PC-3 (cell line): ENCODE results near the gene TM9SF1. TPM values are rescaled to one million over a fixed set of nuclear protein-coding genes. Genes with fewer than 3 reads are reported as not detected.

Source experiments
- ATAC-seq: fragments of 200-7000 bp; cut with Tn5 transposase; 2 replicates; pipeline ENCODE4 v1.9.1; 2020; ENCODE audit warnings: mild to moderate bottlenecking, moderate library complexity
- BruUV-seq: library from RNA; stranded (reverse); fragments of 400-500 nt; replicated peaks from 2 replicates; lab custom pipeline; 2021; lab: Mats Ljungman, UMichigan
- CTCF ChIA-PET: fragments of 300-600 bp; sonication (Branson Sonifier 250); formaldehyde crosslinking; loops from one replicate; lab custom pipeline; 2022; ENCODE audit warnings: antibody characterized with exemption; lab: Charles Lee
- POLR2A ChIA-PET: fragments of 300-600 bp; sonication (Branson Sonifier 250); formaldehyde crosslinking; loops from one replicate; lab custom pipeline; 2022; ENCODE audit warnings: antibody characterized with exemption; ENCODE audit not compliant: unreplicated experiment; lab: Charles Lee
- DNase-seq: peaks from one replicate; pipeline ENCODE4 v3.0.0-alpha.2; 2015
- H2AFZ ChIP-seq: fragments of 300-600 bp; sonication (generic); 2 replicates; pipeline ENCODE4 v1.6.0; 2016; ENCODE audit warnings: antibody characterized with exemption, low read length
- H3F3A ChIP-seq: fragments of 300-600 bp; sonication (generic); one replicate; pipeline ENCODE4 v1.6.0; 2017; ENCODE audit warnings: antibody characterized with exemption, low read length, control low read depth, mild to moderate bottlenecking; ENCODE audit not compliant: unreplicated experiment
- H3K27ac ChIP-seq: fragments of 300-600 bp; sonication (generic); 2 replicates; pipeline ENCODE4 v1.5.1; 2016; ENCODE audit warnings: mild to moderate bottlenecking, low read length
- H3K27me3 ChIP-seq: fragments of 300-600 bp; sonication (generic); 2 replicates; pipeline ENCODE4 v1.6.1; 2016; ENCODE audit warnings: low read length, mixed read lengths
- H3K36me3 ChIP-seq: fragments of 300-600 bp; sonication (generic); 2 replicates; pipeline ENCODE4 v1.6.1; 2016; ENCODE audit warnings: low read depth, mixed run types, low read length, mixed read lengths
- H3K4me1 ChIP-seq: fragments of 300-600 bp; sonication (generic); 2 replicates; pipeline ENCODE4 v1.5.1; 2016; ENCODE audit warnings: low read length; ENCODE audit not compliant: insufficient read depth
- H3K4me2 ChIP-seq: fragments of 300-600 bp; sonication (generic); 2 replicates; pipeline ENCODE4 v1.6.0; 2016; ENCODE audit warnings: low read length
- H3K4me3 ChIP-seq: fragments of 300-600 bp; sonication (generic); 2 replicates; pipeline ENCODE4 v1.5.1; 2016; ENCODE audit warnings: mild to moderate bottlenecking, low read length, mixed read lengths
- H3K79me2 ChIP-seq: fragments of 300-600 bp; sonication (generic); 2 replicates; pipeline ENCODE4 v1.6.1; 2017; ENCODE audit warnings: low read length, mixed read lengths
- H3K9ac ChIP-seq: fragments of 300-600 bp; sonication (generic); 2 replicates; pipeline ENCODE4 v1.6.0; 2016; ENCODE audit warnings: mild to moderate bottlenecking, low read length
- H3K9me2 ChIP-seq: fragments of 300-600 bp; sonication (generic); replicated peaks from 2 replicates; pipeline ENCODE4 v1.6.1; 2016; ENCODE audit warnings: mixed run types, low read length, mixed read lengths
- H3K9me3 ChIP-seq: fragments of 300-600 bp; sonication (generic); 2 replicates; pipeline ENCODE4 v1.6.1; 2016; ENCODE audit warnings: low read length, mixed read lengths
- H4K20me1 ChIP-seq: fragments of 300-600 bp; sonication (generic); 2 replicates; pipeline ENCODE4 v1.6.1; 2016; ENCODE audit warnings: low read length, mixed read lengths
- EZH2 ChIP-seq: fragments of 300-600 bp; sonication (generic); IDR thresholded peaks from one replicate; pipeline ENCODE4 v1.6.1; 2017; ENCODE audit warnings: antibody characterized with exemption, mild to moderate bottlenecking, low read length; ENCODE audit not compliant: unreplicated experiment
- EZH2phosphoT487 ChIP-seq: fragments of 300-600 bp; sonication (generic); IDR thresholded peaks from 2 replicates; pipeline ENCODE4 v1.6.1; 2018; ENCODE audit warnings: mild to moderate bottlenecking, antibody characterized with exemption, low read length, borderline replicate concordance
- intact Hi-C: fragments of 100-400 bp; cut with micrococcal nuclease; formaldehyde crosslinking; loops from 2 replicates; pipeline ENCODE4 v1.9.0; 2023
- total RNA-seq: library from RNA; depleted of rRNA; stranded (reverse); fragments of >200 nt; gene quantifications from 2 replicates; pipeline ENCODE4 v1.2.3, GENCODE V29; 2014
- TF ChIP-seq, protein P1 (sequence below): fragments of 300-600 bp; sonication (generic); conservative IDR thresholded peaks from 2 replicates; pipeline ENCODE4 v1.5.1; 2017; ENCODE audit warnings: antibody characterized with exemption, low read depth, mild to moderate bottlenecking, low read length

The TM9SF1 gene
- total RNA-seq, 1 experiment from 2014 or later = 52.1 TPM

DNA sequence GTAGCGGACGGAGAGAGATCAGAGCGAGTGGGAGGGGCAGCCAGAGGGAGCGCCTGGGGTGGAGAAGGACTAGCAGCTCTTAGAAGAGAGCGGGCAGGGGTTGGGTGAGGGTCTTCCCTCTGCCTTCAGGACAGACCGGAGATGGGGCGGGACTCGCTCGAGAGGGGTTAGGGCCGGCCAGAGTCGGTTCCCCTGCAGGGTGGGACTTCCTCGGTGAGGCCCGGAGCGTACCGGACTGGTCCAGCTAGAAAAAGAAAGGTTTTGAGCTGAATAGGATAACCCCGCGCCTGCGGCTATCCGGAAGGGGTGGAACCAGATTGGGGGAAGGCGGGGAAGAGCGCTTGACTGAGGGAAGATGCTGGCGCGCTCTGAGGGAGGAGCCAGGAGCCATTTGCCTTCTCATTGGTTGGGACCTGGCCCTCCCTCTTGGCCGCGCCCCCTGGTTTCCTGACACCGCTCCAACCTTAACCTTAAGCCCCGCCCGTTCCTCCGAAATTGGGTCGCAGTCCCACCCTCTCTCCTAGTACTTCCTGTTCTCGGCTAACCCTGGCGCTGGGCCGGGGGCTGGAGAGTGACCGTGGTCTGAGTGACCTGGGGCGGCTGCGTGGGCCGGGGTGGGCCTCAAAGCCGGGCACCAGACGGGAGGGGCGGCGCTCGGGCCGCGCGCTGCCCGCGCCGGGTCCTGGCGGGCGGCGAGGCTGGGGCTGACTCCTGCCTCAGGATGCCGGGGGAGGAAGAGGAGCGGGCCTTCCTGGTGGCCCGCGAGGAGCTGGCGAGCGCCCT, 48.1 kb downstream of the TM9SF1 start, which contains the start of gene RNF31:
Gene RNF31, plus strand, starts transcription at position 521 of the 783 bp plus-strand sequence. Its CDS starts 201 bp downstream, at position 722.
- H3F3A ChIP-seq = no peaks in the 10 kb centered on the region
- peak; percentile 98 for DNase-seq
- H3K4me3 ChIP-seq = peak within 1 kb of the TSS; percentile 86
- H2AFZ ChIP-seq = peak within 1 kb of the TSS; percentile 79
- peak within 1 kb of the TSS; percentile 48 for H3K27ac ChIP-seq
- H3K79me2 ChIP-seq = peaks cover 47% of the 10 kb centered on the region
- H3K9ac ChIP-seq = peak within 1 kb of the TSS; percentile 84
- H3K4me1 ChIP-seq = peaks cover 18% of the 10 kb centered on the region
- peak within 1 kb of the TSS; percentile 90 for H3K4me2 ChIP-seq
- H3K9me3 ChIP-seq = no peaks in the 10 kb centered on the region
- no TSS peak for BruUV-seq
- peak; percentile 86 for ATAC-seq
- ChIA-PET POLR2A (interaction anchor here (0.5 to 1.9 kb wide), 6 partner anchors 11 to 167 kb away, joined by 5 to 17 read pairs (median 10); partner anchors contain the start of genes DCAF11, NRL, PSME1 and TINF2), CTCF (interaction anchor here (0.6 to 0.9 kb wide), 3 partner anchors 14 to 271 kb away, joined by 3 to 6 read pairs (median 4); partner anchors contain the start of gene IRF9)
- TF ChIP-seq EZH2 (no peak), EZH2phosphoT487 (no peak)
- TF ChIP-seq, protein P1, sequence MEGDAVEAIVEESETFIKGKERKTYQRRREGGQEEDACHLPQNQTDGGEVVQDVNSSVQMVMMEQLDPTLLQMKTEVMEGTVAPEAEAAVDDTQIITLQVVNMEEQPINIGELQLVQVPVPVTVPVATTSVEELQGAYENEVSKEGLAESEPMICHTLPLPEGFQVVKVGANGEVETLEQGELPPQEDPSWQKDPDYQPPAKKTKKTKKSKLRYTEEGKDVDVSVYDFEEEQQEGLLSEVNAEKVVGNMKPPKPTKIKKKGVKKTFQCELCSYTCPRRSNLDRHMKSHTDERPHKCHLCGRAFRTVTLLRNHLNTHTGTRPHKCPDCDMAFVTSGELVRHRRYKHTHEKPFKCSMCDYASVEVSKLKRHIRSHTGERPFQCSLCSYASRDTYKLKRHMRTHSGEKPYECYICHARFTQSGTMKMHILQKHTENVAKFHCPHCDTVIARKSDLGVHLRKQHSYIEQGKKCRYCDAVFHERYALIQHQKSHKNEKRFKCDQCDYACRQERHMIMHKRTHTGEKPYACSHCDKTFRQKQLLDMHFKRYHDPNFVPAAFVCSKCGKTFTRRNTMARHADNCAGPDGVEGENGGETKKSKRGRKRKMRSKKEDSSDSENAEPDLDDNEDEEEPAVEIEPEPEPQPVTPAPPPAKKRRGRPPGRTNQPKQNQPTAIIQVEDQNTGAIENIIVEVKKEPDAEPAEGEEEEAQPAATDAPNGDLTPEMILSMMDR = no peak
- H4K20me1 ChIP-seq = no peaks in the 10 kb centered on the region
- intact Hi-C loops = loop anchor here (1.0 kb wide), 1 partner anchor 33 kb away; the partner anchor contains the start of genes DCAF11 and NRL
- no peaks in the 10 kb centered on the region for H3K27me3 ChIP-seq
- H3K9me2 ChIP-seq = no peaks in the 10 kb centered on the region
- peaks cover 25% of the 10 kb centered on the region; the same call in 1 of the 2 replicates for H3K36me3 ChIP-seq

DNA sequence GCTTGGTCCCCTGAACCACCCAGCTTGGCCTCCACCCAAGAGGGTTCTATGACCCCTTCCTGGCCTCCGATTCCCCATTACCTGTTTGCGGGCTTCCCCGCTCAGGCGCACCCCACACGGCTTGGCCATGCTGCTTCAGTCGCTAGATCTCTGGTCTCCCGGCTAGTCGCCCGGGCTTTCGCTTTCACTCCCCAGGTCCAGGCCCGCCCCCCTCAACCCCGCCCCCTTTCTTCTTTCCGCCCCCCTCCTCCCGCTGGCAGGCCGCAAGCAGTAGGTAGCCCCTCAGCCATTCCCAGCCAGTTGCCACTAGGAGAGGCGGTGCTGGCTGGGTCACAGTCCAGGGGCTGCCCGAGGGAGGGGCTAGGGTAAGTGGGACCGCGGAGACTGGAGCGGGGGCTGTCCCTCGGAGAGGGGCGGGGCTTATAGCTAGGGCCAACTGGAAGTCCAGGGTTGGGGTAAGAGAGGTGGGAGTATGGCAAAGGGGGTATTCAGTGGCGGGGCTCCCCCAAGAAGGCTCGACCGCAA, 48.7 kb downstream of the TM9SF1 start, which contains the start of gene PSME2:
Gene PSME2, minus strand, starts transcription at position 158 of the 525 bp plus-strand sequence. Its CDS starts 29 bp downstream, at position 129.
- H3K4me3 ChIP-seq = peak within 1 kb of the TSS; percentile 86
- TF ChIP-seq, protein P1 = no peak
- TF ChIP-seq EZH2 (no peak), EZH2phosphoT487 (no peak)
- no peaks in the 10 kb centered on the region for H3K27me3 ChIP-seq
- BruUV-seq = no TSS peak
- H3K36me3 ChIP-seq = peaks cover 20% of the 10 kb centered on the region; the same call in 1 of the 2 replicates
- peak; percentile 76 for ATAC-seq
- intact Hi-C loops = no loop called here
- no peaks in the 10 kb centered on the region for H3K9me2 ChIP-seq
- no peaks in the 10 kb centered on the region for H3K9me3 ChIP-seq
- H3K4me1 ChIP-seq = peaks cover 21% of the 10 kb centered on the region
- POLR2A ChIA-PET = interaction anchor here (0.5 to 1.9 kb wide), 6 partner anchors 11 to 168 kb away, joined by 5 to 17 read pairs (median 10); partner anchors contain the start of genes DCAF11, NRL, PSME1 and TINF2
- CTCF ChIA-PET = interaction anchor here (0.6 to 0.9 kb wide), 3 partner anchors 15 to 272 kb away, joined by 3 to 6 read pairs (median 4); partner anchors contain the start of gene IRF9
- peak within 1 kb of the TSS; percentile 48 for H3K27ac ChIP-seq
- peak within 1 kb of the TSS; percentile 84 for H3K9ac ChIP-seq
- peak within 1 kb of the TSS; percentile 90 for H3K4me2 ChIP-seq
- no peaks in the 10 kb centered on the region for H3F3A ChIP-seq
- DNase-seq = peak; percentile 97
- peaks cover 47% of the 10 kb centered on the region for H3K79me2 ChIP-seq
- peak within 1 kb of the TSS; percentile 79 for H2AFZ ChIP-seq
- H4K20me1 ChIP-seq = no peaks in the 10 kb centered on the region
